GM12872 (cell line): Measurements from ENCODE around the gene OVOL2.

Experiments used
- TF ChIP-seq, protein P1 (sequence below): IDR thresholded peaks from 3 replicates; pipeline ENCODE4 v1.5.1; 2011; ENCODE audit warnings: low read depth, mild to moderate bottlenecking, low read length, moderate library complexity; ENCODE audit not compliant: insufficient read depth

Gene OVOL2

DNA sequence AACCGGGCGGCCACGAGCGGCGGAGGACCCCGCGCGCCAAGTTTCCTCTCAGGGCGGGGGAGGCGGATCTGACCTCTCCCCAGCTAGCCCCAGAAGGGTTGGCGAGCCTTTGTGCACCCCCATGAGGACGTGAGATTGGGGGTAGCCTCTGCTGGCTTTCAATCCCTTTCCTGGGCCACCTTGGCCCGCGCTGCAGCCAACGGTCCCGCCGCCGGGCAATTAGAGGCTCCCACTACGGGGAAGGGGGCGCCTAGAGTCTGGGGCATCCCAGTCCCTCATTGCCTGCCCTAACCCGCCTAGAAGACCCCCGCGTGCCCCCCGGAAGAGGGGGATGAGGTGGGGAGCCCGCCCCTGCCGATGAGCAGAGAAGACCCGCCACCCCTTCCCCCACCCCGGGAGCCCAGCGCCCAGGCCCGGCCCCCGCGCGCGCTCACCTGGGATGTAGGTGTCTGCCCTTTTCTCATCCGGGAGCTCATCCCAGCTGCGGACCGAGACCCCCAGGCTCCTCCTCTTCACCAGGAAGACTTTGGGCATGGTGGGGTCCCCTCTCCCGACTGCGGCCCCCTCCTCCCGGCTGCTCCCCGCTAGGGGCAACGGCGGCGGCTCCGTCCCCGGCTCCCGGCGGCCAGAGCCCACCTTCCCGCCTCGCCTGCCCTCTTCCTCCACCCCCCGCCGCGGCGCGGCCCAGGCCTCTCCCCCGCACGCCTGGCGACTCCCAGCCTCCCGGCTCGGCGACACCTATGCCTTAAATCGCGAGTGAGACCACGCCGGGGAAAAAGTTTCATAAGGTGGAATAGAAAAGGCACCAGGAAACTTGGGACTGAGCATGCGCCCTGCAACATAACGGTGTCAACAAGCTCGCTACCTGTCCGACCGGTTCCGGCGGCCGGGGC lies at the start of gene OVOL2:
TSS of gene OVOL2 (minus strand) at position 816 of the 893 bp plus-strand sequence. CDS start at position 534, 282 bp downstream.
- TF ChIP-seq, protein P1, sequence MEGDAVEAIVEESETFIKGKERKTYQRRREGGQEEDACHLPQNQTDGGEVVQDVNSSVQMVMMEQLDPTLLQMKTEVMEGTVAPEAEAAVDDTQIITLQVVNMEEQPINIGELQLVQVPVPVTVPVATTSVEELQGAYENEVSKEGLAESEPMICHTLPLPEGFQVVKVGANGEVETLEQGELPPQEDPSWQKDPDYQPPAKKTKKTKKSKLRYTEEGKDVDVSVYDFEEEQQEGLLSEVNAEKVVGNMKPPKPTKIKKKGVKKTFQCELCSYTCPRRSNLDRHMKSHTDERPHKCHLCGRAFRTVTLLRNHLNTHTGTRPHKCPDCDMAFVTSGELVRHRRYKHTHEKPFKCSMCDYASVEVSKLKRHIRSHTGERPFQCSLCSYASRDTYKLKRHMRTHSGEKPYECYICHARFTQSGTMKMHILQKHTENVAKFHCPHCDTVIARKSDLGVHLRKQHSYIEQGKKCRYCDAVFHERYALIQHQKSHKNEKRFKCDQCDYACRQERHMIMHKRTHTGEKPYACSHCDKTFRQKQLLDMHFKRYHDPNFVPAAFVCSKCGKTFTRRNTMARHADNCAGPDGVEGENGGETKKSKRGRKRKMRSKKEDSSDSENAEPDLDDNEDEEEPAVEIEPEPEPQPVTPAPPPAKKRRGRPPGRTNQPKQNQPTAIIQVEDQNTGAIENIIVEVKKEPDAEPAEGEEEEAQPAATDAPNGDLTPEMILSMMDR, result no peak

DNA sequence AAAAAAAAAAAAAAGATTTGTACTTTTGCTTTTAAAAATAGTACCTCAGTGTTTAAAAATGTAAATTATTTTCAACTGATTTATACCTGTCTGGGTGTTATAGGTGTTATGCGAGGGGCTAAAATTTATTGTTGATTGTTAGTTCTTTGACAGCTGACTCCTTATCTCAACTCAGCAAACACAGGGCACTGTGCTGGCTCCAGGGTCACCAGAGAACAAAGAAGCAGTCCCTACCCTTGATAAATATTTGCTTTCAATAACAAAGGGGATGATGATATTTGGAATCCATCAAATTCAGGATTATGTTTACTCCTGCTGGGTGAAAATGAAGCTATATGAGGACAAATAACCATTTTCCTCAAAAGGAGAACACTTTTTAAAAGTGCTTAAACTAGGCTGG lies 45.8 kb upstream of the OVOL2 start:
- TF ChIP-seq, protein P1, result no peak

DNA sequence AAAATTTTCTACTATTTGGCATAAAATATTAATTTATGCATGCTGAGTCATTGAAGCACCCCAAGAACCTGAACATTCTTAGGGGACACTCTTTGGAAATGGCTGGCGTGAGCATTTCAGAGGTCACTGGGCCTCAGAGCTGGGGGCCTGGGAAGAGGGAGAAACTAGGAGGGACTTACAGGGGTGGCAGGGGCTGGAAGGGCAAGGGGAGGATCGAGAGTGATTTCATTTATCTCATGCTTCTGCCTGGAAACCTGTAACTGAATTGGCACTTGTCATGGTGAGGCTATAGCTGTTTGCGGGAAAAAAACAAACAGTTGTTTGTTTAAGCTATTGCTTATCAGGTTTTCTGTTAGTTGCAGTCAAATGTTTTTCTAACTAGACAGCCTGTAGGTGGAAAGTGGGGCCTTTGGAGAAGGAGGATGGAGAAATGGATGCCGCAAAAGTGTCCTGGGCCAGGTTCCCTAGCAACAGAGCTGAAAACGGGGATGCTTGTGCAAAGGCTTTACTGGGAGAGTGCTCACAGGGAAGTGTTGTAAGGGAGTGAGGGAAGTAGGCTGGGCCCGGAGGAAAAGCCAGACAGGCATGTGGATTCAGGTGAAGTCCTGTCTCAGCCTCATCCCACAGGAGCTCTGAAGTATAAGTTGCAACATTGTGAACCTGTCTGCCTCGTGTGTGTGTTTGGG lies 43.6 kb upstream of the OVOL2 start:
- TF ChIP-seq, protein P1, result no peak

DNA sequence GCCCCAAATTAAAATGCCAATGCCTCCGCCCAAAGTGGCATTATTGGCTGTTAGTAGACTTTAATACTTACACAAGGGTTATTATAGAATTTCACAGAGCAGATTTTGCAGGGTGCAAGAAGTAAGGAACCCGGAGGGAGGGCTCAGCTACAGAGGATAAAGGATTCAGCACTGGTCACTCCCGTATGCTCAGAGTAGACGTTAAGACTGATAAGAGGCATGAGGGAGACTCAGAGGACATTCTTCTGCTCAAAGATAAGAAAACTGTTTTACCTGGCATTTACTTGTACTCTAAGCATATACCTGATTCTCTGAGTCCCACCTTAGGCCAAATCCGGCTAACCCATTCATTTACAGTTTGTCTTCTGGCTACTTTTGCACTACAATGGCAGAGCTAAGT lies 36.5 kb upstream of the OVOL2 start:
- TF ChIP-seq, protein P1, result no peak

DNA sequence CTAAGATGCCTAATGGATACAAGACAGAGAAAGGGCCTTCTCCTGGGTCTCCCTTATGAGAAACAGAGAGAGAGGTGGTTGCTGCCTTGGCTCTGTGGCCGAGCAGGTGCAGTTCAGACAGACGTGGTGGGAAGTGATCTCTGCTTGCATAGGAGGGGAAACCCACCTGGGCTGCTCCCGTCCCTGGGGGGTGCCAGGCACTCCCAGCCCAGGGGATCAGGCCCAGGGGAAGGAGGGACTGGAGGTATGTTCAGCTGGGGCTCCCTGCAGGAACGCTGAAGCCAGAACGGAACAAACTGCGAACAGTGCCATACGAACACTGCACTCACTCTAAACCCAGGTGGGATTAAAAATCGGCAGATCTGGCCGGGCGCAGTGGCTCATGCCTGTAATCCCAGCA lies 35.7 kb upstream of the OVOL2 start:
- TF ChIP-seq, protein P1, result no peak

DNA sequence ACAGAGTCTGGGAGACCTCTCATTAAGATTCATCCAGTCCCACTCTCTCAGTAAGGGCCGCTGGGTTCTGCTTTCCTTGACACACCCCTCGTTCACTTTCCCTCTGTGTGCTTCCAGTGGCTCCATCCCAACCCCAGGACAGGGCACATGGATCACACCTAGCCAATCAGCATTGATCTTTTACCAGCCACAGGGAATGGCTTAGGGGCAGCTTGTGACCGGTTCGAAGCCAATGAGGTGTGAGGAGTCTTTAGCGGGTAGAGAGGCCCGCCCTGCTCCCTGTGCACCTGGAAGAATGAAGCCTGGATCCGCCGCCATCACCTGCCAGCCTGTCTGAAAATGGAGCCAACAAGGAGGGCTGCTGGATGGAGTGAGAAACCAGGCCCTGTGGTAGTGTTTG lies 35.2 kb upstream of the OVOL2 start:
- TF ChIP-seq, protein P1, result no peak

DNA sequence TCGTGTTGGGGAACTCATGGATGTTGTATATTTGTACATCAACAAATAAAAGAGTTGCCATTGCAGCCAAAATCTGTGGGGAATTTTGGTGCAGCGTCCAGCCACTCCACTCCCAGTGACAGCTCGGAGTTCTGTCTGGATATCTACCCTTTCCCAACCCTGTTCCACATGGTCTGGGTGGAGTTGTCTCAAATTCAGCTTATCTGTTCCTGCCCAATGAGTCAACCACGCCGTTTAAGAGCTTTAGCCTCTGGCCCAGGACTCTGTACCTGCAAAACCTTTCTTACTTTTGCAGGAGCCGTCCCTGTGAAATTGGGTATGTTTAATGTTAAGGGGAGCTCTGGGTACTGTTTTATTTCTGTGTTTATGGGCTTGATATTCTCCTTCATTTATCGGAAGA lies 33.9 kb upstream of the OVOL2 start:
- TF ChIP-seq, protein P1, result no peak
